Endodermal cell (in vitro differentiated cells): ENCODE data around the gene THUMPD1. TPM values are rescaled to one million over a fixed set of nuclear protein-coding genes. Genes with fewer than 3 reads are reported as not detected.

Experiments used
- DNase-seq: peaks from one replicate; pipeline ENCODE4 v3.0.0-alpha.2; 2017
- H3K27ac ChIP-seq: 2 replicates; pipeline ENCODE4 v1.5.1; 2013; ENCODE audit warnings: mild to moderate bottlenecking, low read depth, low read length, moderate library complexity
- H3K27me3 ChIP-seq: 2 replicates; pipeline ENCODE4 v1.6.1; 2013; ENCODE audit warnings: mild to moderate bottlenecking, low read length, moderate library complexity; ENCODE audit not compliant: insufficient read depth, control insufficient read depth, poor library complexity, severe bottlenecking
- H3K36me3 ChIP-seq: 2 replicates; pipeline ENCODE4 v1.7.0; 2013; ENCODE audit warnings: mild to moderate bottlenecking, low read length, moderate library complexity; ENCODE audit not compliant: control insufficient read depth, insufficient read depth
- H3K4me1 ChIP-seq: one replicate; pipeline ENCODE4 v1.7.0; 2013; ENCODE audit warnings: low read length; ENCODE audit not compliant: control insufficient read depth, insufficient read depth
- H3K4me3 ChIP-seq: 2 replicates; pipeline ENCODE4 v1.5.1; 2013; ENCODE audit warnings: mild to moderate bottlenecking, low read length, moderate library complexity
- H3K9ac ChIP-seq: 2 replicates; pipeline ENCODE4 v1.6.1; 2013; ENCODE audit warnings: mild to moderate bottlenecking, low read length, moderate library complexity; ENCODE audit not compliant: poor library complexity, severe bottlenecking; ENCODE audit errors: extremely low read depth
- H3K9me3 ChIP-seq: 2 replicates; pipeline ENCODE4 v1.6.1; 2013; ENCODE audit warnings: mild to moderate bottlenecking, low read length, moderate library complexity; ENCODE audit not compliant: control insufficient read depth
- H3K27ac Mint-ChIP-seq: 2 replicates; pipeline ENCODE4 v1.8.0; 2020; ENCODE audit warnings: mixed read lengths
- H3K27me3 Mint-ChIP-seq: 2 replicates; pipeline ENCODE4 v1.8.0; 2021; ENCODE audit warnings: mild to moderate bottlenecking, mixed read lengths; ENCODE audit not compliant: insufficient read depth
- H3K36me3 Mint-ChIP-seq: 2 replicates; pipeline ENCODE4 v1.8.0; 2020; ENCODE audit warnings: low read depth, mixed read lengths
- H3K4me1 Mint-ChIP-seq: 2 replicates; pipeline ENCODE4 v1.8.0; 2020; ENCODE audit warnings: mixed read lengths
- H3K4me3 Mint-ChIP-seq: 2 replicates; pipeline ENCODE4 v1.8.0; 2020; ENCODE audit warnings: mild to moderate bottlenecking, moderate library complexity, mixed read lengths
- H3K9me3 Mint-ChIP-seq: 2 replicates; pipeline ENCODE4 v1.8.0; 2020; ENCODE audit warnings: mild to moderate bottlenecking, mixed read lengths
- CTCF ChIP-seq: fragments of 200-600 bp; sonication (generic); conservative IDR thresholded peaks from 2 replicates; pipeline ENCODE4 v1.5.0; 2021; ENCODE audit warnings: antibody characterized with exemption, mild to moderate bottlenecking
- WGBS, 2 experiments: methylation state at CpG; one replicate each; pipeline versions ENCODE4 v1.1.5 to v1.1.7; 2013; ENCODE audit warnings: missing lambda C conversion rate in 2 of 2, mixed read lengths in 1 of 2; ENCODE audit not compliant: insufficient coverage in 1 of 2, insufficient read length in 1 of 2; 5-methylcytosine and 5-hydroxymethylcytosine counted together
- total RNA-seq, 2 donors: library from RNA; stranded (reverse); fragmentation: NEBNext Ultra II Directional in 1 of 2; extraction: Animal tissue kit (Norgen Biotek cat#: 25700) in 1 of 2; gene quantifications; 2 replicates in 1 of 2; 3 replicates in 1 of 2; pipeline ENCODE4 v1.2.1, GENCODE V29; 2021

THUMPD1 gene
- total RNA-seq, 2 donors from 2014 or later, result 42.3 to 55.8 TPM

GRCh38 chr16:20734056-20734455, 7.6 kb downstream of the THUMPD1 start:
- H3K9me3 Mint-ChIP-seq, result no peaks in the 10 kb centered on the region
- Histone ChIP-seq H3K4me3 (no peak overlapping the region), H3K9me3 (no peaks in the 10 kb centered on the region), H3K36me3 (peaks cover 53% of the 10 kb centered on the region), H3K27me3 (no peaks in the 10 kb centered on the region), H3K4me1 (no peaks in the 10 kb centered on the region), H3K27ac (no peak overlapping the region), H3K9ac (no peak overlapping the region)
- WGBS, 2 experiments, result 90 to 94% methylated on average over 2 to 3 of the region's 3 CpGs
- peaks cover 6% of the 10 kb centered on the region for H3K27me3 Mint-ChIP-seq
- H3K4me1 Mint-ChIP-seq, result peaks cover 2% of the 10 kb centered on the region
- H3K27ac Mint-ChIP-seq, result no peak overlapping the region
- no peak for TF ChIP-seq CTCF
- no peak overlapping the region for H3K4me3 Mint-ChIP-seq
- DNase-seq, result no peak
- H3K36me3 Mint-ChIP-seq, result peaks cover 33% of the 10 kb centered on the region

- H3K9me3 Mint-ChIP-seq, result no peaks in the 10 kb centered on the region
- TF ChIP-seq CTCF, result no peak
- H3K4me3 Mint-ChIP-seq, result no peak overlapping the region
- H3K27ac Mint-ChIP-seq, result no peak overlapping the region
- DNase-seq, result no peak
- WGBS, 2 experiments, result 81 to 83% methylated on average over 1 to 3 of the region's 3 CpGs
- Histone ChIP-seq H3K27me3 (peaks cover 8% of the 10 kb centered on the region), H3K4me1 (no peaks in the 10 kb centered on the region), H3K9me3 (no peaks in the 10 kb centered on the region), H3K27ac (no peak overlapping the region), H3K4me3 (no peak overlapping the region), H3K36me3 (peaks cover 4% of the 10 kb centered on the region), H3K9ac (no peak overlapping the region)
- H3K4me1 Mint-ChIP-seq, result peaks cover 2% of the 10 kb centered on the region
- peaks cover 14% of the 10 kb centered on the region for H3K27me3 Mint-ChIP-seq
- H3K36me3 Mint-ChIP-seq, result no peaks in the 10 kb centered on the region
Observed at GRCh38 chr16:20729141-20729540, 12.5 kb downstream of the THUMPD1 start.

- no peaks in the 10 kb centered on the region for H3K36me3 Mint-ChIP-seq
- Histone ChIP-seq H3K4me1 (no peaks in the 10 kb centered on the region), H3K9ac (no peak overlapping the region), H3K27me3 (peaks cover 8% of the 10 kb centered on the region), H3K9me3 (no peaks in the 10 kb centered on the region), H3K36me3 (no peaks in the 10 kb centered on the region), H3K4me3 (no peak overlapping the region), H3K27ac (no peak overlapping the region)
- no peak for DNase-seq
- WGBS, 2 experiments, result 81 to 87% methylated on average over 2 of the region's 3 CpGs
- no peak for TF ChIP-seq CTCF
- H3K4me1 Mint-ChIP-seq, result peaks cover 2% of the 10 kb centered on the region
- no peak overlapping the region for H3K27ac Mint-ChIP-seq
- no peaks in the 10 kb centered on the region for H3K9me3 Mint-ChIP-seq
- no peak overlapping the region for H3K4me3 Mint-ChIP-seq
- peaks cover 14% of the 10 kb centered on the region for H3K27me3 Mint-ChIP-seq
Observed at GRCh38 chr16:20727181-20727580, 14.4 kb downstream of the THUMPD1 start.
